GM12878 (cell line): Measurements from ENCODE around the gene EEF1E1. TPM values are rescaled to one million over a fixed set of nuclear protein-coding genes. Genes with fewer than 3 reads are reported as not detected.

Experiments
- ATAC-seq: fragments of 200-7000 bp; cut with Tn5 transposase; 3 replicates; pipeline ENCODE4 v1.9.1; 2020; ENCODE audit warnings: mild to moderate bottlenecking, moderate library complexity
- BruUV-seq: library from RNA; stranded (reverse); fragments of 400-500 nt; replicated peaks from 2 replicates; lab custom pipeline; 2021; lab: Mats Ljungman, UMichigan
- CTCF ChIA-PET: fragments of 300-600 bp; sonication (Branson Sonifier 250); formaldehyde crosslinking; extraction: SDS; loops from one replicate; lab custom pipeline; 2021; ENCODE audit warnings: inconsistent platforms; lab: Yijun Ruan, JAX
- POLR2A ChIA-PET: fragments of 350-600 bp; formaldehyde crosslinking; extraction: SDS; loops from one replicate; lab custom pipeline; 2021; ENCODE audit warnings: inconsistent platforms; lab: Charles Lee
- RAD21 ChIA-PET: fragments of 300-600 bp; sonication (Branson Sonifier 250); formaldehyde crosslinking; loops from one replicate; lab custom pipeline; 2023; ENCODE audit warnings: antibody characterized with exemption; ENCODE audit not compliant: unreplicated experiment; lab: Charles Lee
- SMC1A ChIA-PET: fragments of 300-600 bp; sonication (Branson Sonifier 250); formaldehyde crosslinking; loops from one replicate; lab custom pipeline; 2023; ENCODE audit not compliant: unreplicated experiment, uncharacterized antibody; lab: Charles Lee
- DNase-seq: peaks from one replicate; pipeline ENCODE4 v3.0.0-alpha.2; 2011; ENCODE audit warnings: low read depth, low spot score
- FAIRE-seq: peaks from 3 replicates; lab custom pipeline; 2011; peaks lifted over from hg19 to GRCh38; lab: Jason Lieb, UNC
- H2AFZ ChIP-seq: 2 replicates; pipeline ENCODE4 v1.6.0; 2011; ENCODE audit warnings: low read depth, low read length, control low read depth; ENCODE audit not compliant: control insufficient read depth
- H3K27ac ChIP-seq: 2 replicates; pipeline ENCODE4 v1.5.1; 2011; ENCODE audit warnings: control low read depth; ENCODE audit not compliant: control insufficient read depth, insufficient read depth
- H3K27me3 ChIP-seq, 2 experiments: replicated peaks in 1 of 2; 2 replicates each; pipeline versions ENCODE4 v1.6.0 to v1.6.1; 2011; ENCODE audit warnings: low read length in 1 of 2; ENCODE audit not compliant: control insufficient read depth in 2 of 2, insufficient read depth in 2 of 2
- H3K36me3 ChIP-seq, 2 experiments: 2 replicates each; pipeline ENCODE4 v1.5.1; 2011; ENCODE audit warnings: low read length in 1 of 2; ENCODE audit not compliant: control insufficient read depth in 2 of 2, insufficient read depth in 2 of 2
- H3K4me1 ChIP-seq: 2 replicates; pipeline ENCODE4 v1.6.1; 2011; ENCODE audit warnings: mild to moderate bottlenecking, low read length, moderate library complexity, mixed read lengths; ENCODE audit not compliant: control insufficient read depth, insufficient read depth
- H3K4me2 ChIP-seq: 2 replicates; pipeline ENCODE4 v1.6.0; 2011; ENCODE audit warnings: control low read depth; ENCODE audit not compliant: control insufficient read depth, insufficient read depth
- H3K4me3 ChIP-seq: fragments of 200-600 bp; sonication (generic); 2 replicates; pipeline ENCODE4 v1.5.1; 2016
- H3K79me2 ChIP-seq: 2 replicates; pipeline ENCODE4 v1.6.0; 2011; ENCODE audit warnings: low read length; ENCODE audit not compliant: control insufficient read depth, insufficient read depth
- H3K9ac ChIP-seq: 2 replicates; pipeline ENCODE4 v1.8.0; 2011; ENCODE audit warnings: low read length, control low read depth, mixed read lengths; ENCODE audit not compliant: control insufficient read depth, insufficient read depth
- H3K9me3 ChIP-seq: replicated peaks from 3 replicates; pipeline ENCODE4 v1.5.1; 2011; ENCODE audit warnings: mild to moderate bottlenecking, low read length; ENCODE audit not compliant: control insufficient read depth, insufficient read depth
- H4K20me1 ChIP-seq: 2 replicates; pipeline ENCODE4 v1.6.0; 2011; ENCODE audit not compliant: control insufficient read depth, insufficient read depth
- CBFB ChIP-seq: IDR thresholded peaks from 2 replicates; pipeline ENCODE4 v1.6.1; 2016; ENCODE audit warnings: antibody characterized with exemption, low read depth
- CBX5 ChIP-seq: sonication (generic); IDR thresholded peaks from 2 replicates; pipeline ENCODE4 v1.6.1; 2016; ENCODE audit warnings: low read depth, moderate library complexity, mild to moderate bottlenecking, inconsistent platforms
- ESRRA ChIP-seq: IDR thresholded peaks from 2 replicates; pipeline ENCODE4 v1.6.1; 2012; ENCODE audit warnings: mild to moderate bottlenecking, low read length, improper control_type of control experiment
- HCFC1 ChIP-seq: fragments of 150-350 bp; IDR thresholded peaks from 2 replicates; pipeline ENCODE4 v1.6.1; 2014; ENCODE audit warnings: low read length
- MXI1 ChIP-seq: fragments of 150-350 bp; IDR thresholded peaks from 2 replicates; pipeline ENCODE4 v1.6.1; 2011; ENCODE audit warnings: low read depth, mild to moderate bottlenecking, inconsistent platforms, low read length, improper control_type of control experiment
- PML ChIP-seq: IDR thresholded peaks from 2 replicates; pipeline ENCODE4 v1.6.1; 2012; ENCODE audit warnings: low read length, inconsistent platforms
- ZSCAN29 ChIP-seq: fragments of 450-650 bp; IDR thresholded peaks from 2 replicates; pipeline ENCODE4 v1.6.1; 2017; ENCODE audit warnings: mild to moderate bottlenecking, moderate library complexity
- WGBS: methylation state at CpG from one replicate; pipeline ENCODE4 v1.1.6; 2016; ENCODE audit warnings: low lambda C conversion rate; ENCODE audit not compliant: insufficient replicate concordance, insufficient coverage; ENCODE audit errors: missing lambda C conversion rate; 5-methylcytosine and 5-hydroxymethylcytosine counted together
- in situ Hi-C: fragments of 300-500 bp; cut with MboI; formaldehyde crosslinking; loops from 9 replicates; pipeline ENCODE4 v1.14.3; 2018; ENCODE audit warnings: mixed read lengths
- intact Hi-C: fragments of 100-400 bp; cut with micrococcal nuclease; formaldehyde crosslinking; loops from one replicate; pipeline ENCODE4 v1.14.2; 2022; ENCODE audit not compliant: unreplicated experiment
- polyA plus RNA-seq, 11 experiments: library from polyadenylated mRNA; depleted of rRNA in 4 of 11; unstranded in 6 of 11; stranded (reverse) in 5 of 11; fragments of >200 nt; fragmentation: Nextera tagmentation in 4 of 11; fragmentation: Illumina TruSeq in 1 of 11; extraction: Ambion mirVana in 4 of 11; extraction: Trizol in 1 of 11; gene quantifications; 1 replicate in 1 of 11; 2 replicates in 10 of 11; pipeline versions ENCODE4 v1.2.1 to v1.2.3, GENCODE V29; 2011 to 2016; ENCODE audit warnings: inconsistent platforms in 2 of 11, missing spikeins in 2 of 11, low read depth in 1 of 11
- total RNA-seq, 4 experiments: library from RNA; depleted of rRNA in 3 of 4; stranded (reverse); fragments of >200 nt in 3 of 4; fragmentation: Illumina TruSeq in 1 of 4; extraction: Trizol in 1 of 4; gene quantifications; 2 replicates each; pipeline versions ENCODE4 v1.2.1 to v1.2.3, GENCODE V29; 2013 to 2021
- TF ChIP-seq, protein P1 (sequence below): fragments of 450-650 bp; IDR thresholded peaks from 2 replicates; pipeline ENCODE4 v1.6.1; 2017; ENCODE audit warnings: mild to moderate bottlenecking, moderate library complexity

Gene EEF1E1
- total and polyA plus RNA-seq, 10 of the 15 experiments (the other 5 are each of a cell fraction or from before 2014, with no cell fraction given) = 55.3 to 668 (median 121) TPM

GRCh38 chr6:8130399-8130798 is 28.1 kb upstream of the EEF1E1 start:
- no peaks in the 10 kb centered on the region for H3K36me3 ChIP-seq
- RAD21 ChIA-PET = interaction anchor here (1.1 to 6.1 kb wide), 11 partner anchors 10 to 231 kb away, joined by 3 to 203 read pairs (median 4); partner anchors contain the start of genes BLOC1S5 and EEF1E1
- H3K79me2 ChIP-seq = no peaks in the 10 kb centered on the region
- H2AFZ ChIP-seq = no peak overlapping the region
- no TSS peak for BruUV-seq
- ATAC-seq (no peak), FAIRE-seq (no peak)
- no peaks in the 10 kb centered on the region for H3K9me3 ChIP-seq
- POLR2A ChIA-PET = no interaction called here
- H3K4me1 ChIP-seq = no peaks in the 10 kb centered on the region
- no peak for TF ChIP-seq PML
- TF ChIP-seq CBFB = no peak
- no peak for TF ChIP-seq ZSCAN29
- TF ChIP-seq MXI1 = no peak
- TF ChIP-seq, all 136 proteins: peak for 0
- Histone ChIP-seq H3K4me2 (no peak overlapping the region), H3K27me3 (peaks cover 0 to 5% of the 10 kb centered on the region in 2 experiments; a peak in 2 of 4 replicates), H3K9ac (no peak overlapping the region), H3K27ac (no peak overlapping the region), H3K4me3 (no peak overlapping the region), H4K20me1 (no peaks in the 10 kb centered on the region)
- in situ Hi-C loops = loop anchor here (5.0 kb wide), 1 partner anchor 92 kb away; no protein-coding TSS in a partner anchor
- 4% methylated on average over 5 of the region's 5 CpGs for WGBS
- DNase-seq = no peak
- ChIA-PET CTCF (interaction anchor here (1.2 to 10.6 kb wide), 10 partner anchors 9 to 94 kb away, joined by 3 to 335 read pairs (median 6); partner anchors contain the start of gene EEF1E1), SMC1A (interaction anchor here (1.0 to 6.7 kb wide), 11 partner anchors 8 to 852 kb away, joined by 3 to 147 read pairs (median 6); no protein-coding TSS in a partner anchor)
- intact Hi-C loops = no loop called here

DNA sequence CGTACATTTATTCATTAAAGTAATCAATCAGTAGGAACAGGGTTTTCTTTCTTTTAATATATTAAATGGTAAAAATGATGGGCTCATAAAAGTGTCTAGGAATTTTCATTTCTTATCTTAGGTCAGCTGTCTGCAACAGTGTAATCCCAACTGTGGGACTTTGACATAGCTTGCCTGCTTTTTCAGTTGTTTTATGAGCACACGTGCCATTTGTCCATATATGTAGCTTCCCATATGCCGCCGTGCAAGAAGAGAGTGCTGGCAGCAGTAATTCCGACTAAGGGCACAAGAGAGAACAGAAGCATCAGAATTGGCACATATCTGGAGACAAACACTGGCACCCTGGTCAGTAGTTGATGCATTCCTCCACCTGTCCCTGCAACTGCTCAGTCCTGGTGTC is 20.9 kb upstream of the EEF1E1 start:
- no peak for FAIRE-seq
- CTCF ChIA-PET = interaction anchor here (3.0 kb wide), 1 partner anchor 96 kb away, joined by 13 read pairs; no protein-coding TSS in a partner anchor
- no peak overlapping the region for H3K4me2 ChIP-seq
- no peaks in the 10 kb centered on the region for H3K79me2 ChIP-seq
- in situ Hi-C loops = no loop called here
- SMC1A ChIA-PET = interaction anchor here (1.8 kb wide), 1 partner anchor 8 kb away, joined by 5 read pairs; no protein-coding TSS in a partner anchor
- TF ChIP-seq HCFC1 = no peak
- TF ChIP-seq, protein P1, sequence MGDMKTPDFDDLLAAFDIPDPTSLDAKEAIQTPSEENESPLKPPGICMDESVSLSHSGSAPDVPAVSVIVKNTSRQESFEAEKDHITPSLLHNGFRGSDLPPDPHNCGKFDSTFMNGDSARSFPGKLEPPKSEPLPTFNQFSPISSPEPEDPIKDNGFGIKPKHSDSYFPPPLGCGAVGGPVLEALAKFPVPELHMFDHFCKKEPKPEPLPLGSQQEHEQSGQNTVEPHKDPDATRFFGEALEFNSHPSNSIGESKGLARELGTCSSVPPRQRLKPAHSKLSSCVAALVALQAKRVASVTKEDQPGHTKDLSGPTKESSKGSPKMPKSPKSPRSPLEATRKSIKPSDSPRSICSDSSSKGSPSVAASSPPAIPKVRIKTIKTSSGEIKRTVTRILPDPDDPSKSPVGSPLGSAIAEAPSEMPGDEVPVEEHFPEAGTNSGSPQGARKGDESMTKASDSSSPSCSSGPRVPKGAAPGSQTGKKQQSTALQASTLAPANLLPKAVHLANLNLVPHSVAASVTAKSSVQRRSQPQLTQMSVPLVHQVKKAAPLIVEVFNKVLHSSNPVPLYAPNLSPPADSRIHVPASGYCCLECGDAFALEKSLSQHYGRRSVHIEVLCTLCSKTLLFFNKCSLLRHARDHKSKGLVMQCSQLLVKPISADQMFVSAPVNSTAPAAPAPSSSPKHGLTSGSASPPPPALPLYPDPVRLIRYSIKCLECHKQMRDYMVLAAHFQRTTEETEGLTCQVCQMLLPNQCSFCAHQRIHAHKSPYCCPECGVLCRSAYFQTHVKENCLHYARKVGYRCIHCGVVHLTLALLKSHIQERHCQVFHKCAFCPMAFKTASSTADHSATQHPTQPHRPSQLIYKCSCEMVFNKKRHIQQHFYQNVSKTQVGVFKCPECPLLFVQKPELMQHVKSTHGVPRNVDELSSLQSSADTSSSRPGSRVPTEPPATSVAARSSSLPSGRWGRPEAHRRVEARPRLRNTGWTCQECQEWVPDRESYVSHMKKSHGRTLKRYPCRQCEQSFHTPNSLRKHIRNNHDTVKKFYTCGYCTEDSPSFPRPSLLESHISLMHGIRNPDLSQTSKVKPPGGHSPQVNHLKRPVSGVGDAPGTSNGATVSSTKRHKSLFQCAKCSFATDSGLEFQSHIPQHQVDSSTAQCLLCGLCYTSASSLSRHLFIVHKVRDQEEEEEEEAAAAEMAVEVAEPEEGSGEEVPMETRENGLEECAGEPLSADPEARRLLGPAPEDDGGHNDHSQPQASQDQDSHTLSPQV = no peak
- TF ChIP-seq ESRRA = no peak
- no peak for TF ChIP-seq CBX5
- TF ChIP-seq, all 136 proteins: peak for 0
- 76% methylated on average over 5 of the region's 5 CpGs for WGBS
- intact Hi-C loops = no loop called here
- H3K36me3 ChIP-seq = no peaks in the 10 kb centered on the region
- ChIA-PET RAD21 (no interaction called here), POLR2A (no interaction called here)
- no peaks in the 10 kb centered on the region for H3K27me3 ChIP-seq
- no TSS peak for BruUV-seq
- no peaks in the 10 kb centered on the region for H4K20me1 ChIP-seq
- no peaks in the 10 kb centered on the region for H3K4me1 ChIP-seq
- H3K27ac ChIP-seq = no peak overlapping the region
- no peak overlapping the region for H3K4me3 ChIP-seq
- no peak for DNase-seq
- no peak overlapping the region for H2AFZ ChIP-seq
- no peak for ATAC-seq
- no peaks in the 10 kb centered on the region for H3K9me3 ChIP-seq
- no peak overlapping the region for H3K9ac ChIP-seq
